ENCODE results near the gene UBAC2.

DNA sequence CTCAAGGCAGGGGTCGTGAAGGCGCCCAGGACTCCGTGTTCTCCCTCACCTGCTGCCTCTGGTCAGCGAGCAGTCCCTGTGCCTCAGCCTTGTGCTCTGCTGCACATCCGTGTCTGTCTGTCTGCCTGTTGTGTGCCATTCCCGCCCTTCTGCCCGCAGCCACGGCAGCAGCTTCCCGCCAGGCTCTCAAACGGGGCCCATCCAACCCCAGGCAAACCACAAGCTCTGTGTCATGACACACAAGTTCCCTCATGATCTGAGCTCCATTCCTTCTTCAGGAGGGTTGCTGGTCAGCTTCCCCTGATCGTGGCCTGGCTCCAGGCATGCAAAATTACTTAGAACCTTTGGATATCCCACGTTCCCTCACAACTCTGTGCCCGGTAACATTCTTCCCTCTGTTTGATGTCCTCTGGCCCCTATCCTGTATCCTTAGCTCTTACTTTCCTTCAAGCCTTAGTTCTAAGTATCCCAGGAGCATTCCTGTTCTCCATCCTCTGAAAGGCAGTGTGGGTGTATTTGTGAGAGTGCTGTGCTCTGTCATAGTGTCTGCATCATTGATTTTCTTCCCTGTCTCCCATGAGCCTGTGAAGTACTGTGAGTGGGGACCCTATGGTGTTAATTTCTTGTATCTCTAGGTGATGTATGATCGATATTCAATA is 103.3 kb downstream of the UBAC2 start:
- TF ChIP-seq, protein P1, sequence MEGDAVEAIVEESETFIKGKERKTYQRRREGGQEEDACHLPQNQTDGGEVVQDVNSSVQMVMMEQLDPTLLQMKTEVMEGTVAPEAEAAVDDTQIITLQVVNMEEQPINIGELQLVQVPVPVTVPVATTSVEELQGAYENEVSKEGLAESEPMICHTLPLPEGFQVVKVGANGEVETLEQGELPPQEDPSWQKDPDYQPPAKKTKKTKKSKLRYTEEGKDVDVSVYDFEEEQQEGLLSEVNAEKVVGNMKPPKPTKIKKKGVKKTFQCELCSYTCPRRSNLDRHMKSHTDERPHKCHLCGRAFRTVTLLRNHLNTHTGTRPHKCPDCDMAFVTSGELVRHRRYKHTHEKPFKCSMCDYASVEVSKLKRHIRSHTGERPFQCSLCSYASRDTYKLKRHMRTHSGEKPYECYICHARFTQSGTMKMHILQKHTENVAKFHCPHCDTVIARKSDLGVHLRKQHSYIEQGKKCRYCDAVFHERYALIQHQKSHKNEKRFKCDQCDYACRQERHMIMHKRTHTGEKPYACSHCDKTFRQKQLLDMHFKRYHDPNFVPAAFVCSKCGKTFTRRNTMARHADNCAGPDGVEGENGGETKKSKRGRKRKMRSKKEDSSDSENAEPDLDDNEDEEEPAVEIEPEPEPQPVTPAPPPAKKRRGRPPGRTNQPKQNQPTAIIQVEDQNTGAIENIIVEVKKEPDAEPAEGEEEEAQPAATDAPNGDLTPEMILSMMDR (IDR thresholded peaks at IDR 0.05 in 8 of 11, conservative IDR thresholded peaks at IDR 0.05 in 3 of 11), result no peak
- TF ChIP-seq POLR2AphosphoS5 (IDR thresholded peaks at IDR 0.05), result peak; percentile 72 to 76 (median 76)

Data from spleen (tissue), 7 donors.